ENCODE measurements around the gene FLNA. TPM values are rescaled to one million over a fixed set of nuclear protein-coding genes. Genes with fewer than 3 reads are reported as not detected.
"Not testable (repeated sequence)": the region's sequence is repeated elsewhere in the genome, so short reads cannot be mapped to it uniquely, and the experiment has no call there.

Gene FLNA
- total RNA-seq, 5 donors from 2014 or later (not counting 1 experiment from before 2014, with no cell fraction given), result 893 to 1,483 (median 1,268) TPM

DNA sequence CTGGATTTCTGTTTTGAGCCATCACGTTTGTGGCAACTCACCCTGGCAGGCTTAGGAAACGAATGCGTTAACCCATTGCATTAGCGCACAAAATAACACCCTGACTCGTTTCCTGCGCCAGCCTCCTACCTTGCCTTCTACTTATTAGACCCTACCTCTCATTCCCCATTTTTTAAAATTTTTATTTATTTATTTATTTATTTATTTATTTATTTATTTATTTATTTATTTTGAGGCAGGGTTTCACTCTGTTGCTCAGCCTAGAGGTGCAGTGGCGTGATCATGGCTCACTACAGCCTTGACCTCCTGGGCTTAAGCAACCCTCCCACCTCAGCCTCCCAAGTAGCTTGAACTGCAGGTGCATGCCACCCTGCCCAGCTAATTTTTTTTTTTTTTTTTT is 71.4 kb downstream of the FLNA start:
- not testable (repeated sequence) for H3K9me3 Mint-ChIP-seq
- H3K4me1 Mint-ChIP-seq, result peaks cover 7 to 26% (median 7%) of the 10 kb centered on the region in 3 donors

DNA sequence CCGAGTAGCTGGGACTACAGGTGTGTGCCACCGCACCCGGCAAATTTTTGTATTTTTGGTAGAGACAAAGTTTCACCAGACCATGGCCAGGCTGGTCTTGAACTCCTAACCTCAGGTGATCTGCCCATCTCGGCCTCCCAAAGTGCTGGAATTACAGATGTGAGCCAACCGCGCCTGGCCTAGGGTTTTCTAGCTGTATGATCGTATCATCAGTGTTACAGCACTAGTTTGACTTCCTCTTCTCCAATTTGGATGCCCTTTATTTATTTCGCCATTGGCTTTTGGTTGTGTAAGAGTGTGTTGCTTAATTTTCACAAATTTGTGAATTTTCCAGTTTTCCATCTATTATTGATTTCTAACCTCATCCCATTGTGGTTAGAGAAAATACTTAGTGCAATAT is 73.6 kb downstream of the FLNA start:
- no peaks in the 10 kb centered on the region for H3K36me3 Mint-ChIP-seq
- ChIA-PET CTCF (no interaction called here), POLR2A (no interaction called here)
- no peaks in the 10 kb centered on the region for H3K9me3 ChIP-seq
- H3K27me3 Mint-ChIP-seq, result peaks cover 0 to 7% of the 10 kb centered on the region in 2 donors
- H3K4me1 ChIP-seq (ENCODE audit: control insufficient read depth in 1 of 2, extremely low read depth in 1 of 2, insufficient read depth in 2 of 2, low read length in 2 of 2), result no peaks in the 10 kb centered on the region
- peaks cover 0 to 14% (median 1%) of the 10 kb centered on the region in 3 donors for H3K4me1 Mint-ChIP-seq
- H3K9me3 Mint-ChIP-seq, result no peaks in the 10 kb centered on the region
- H3K4me3 ChIP-seq (ENCODE audit: control insufficient read depth in 1 of 2, extremely low read depth in 1 of 2, low read length in 1 of 2), result no peak overlapping the region
- no CpG with 5 or more reads among the region's 8 CpGs for WGBS (ENCODE audit: insufficient coverage)
- no peaks in the 10 kb centered on the region for H3K36me3 ChIP-seq (ENCODE audit: control insufficient read depth in 2 of 2, extremely low read depth in 1 of 2, insufficient read depth in 1 of 2, low read length in 1 of 2)
- DNase-seq (no peak), ATAC-seq (replicated peaks in 1 of 4) (no peak)
- no peaks in the 10 kb centered on the region for H3K27me3 ChIP-seq (replicated peaks in 1 of 2; ENCODE audit: control insufficient read depth in 2 of 2, extremely low read depth in 1 of 2, insufficient read depth in 2 of 2, low read length in 1 of 2)
- no peak overlapping the region for H3K27ac Mint-ChIP-seq
- H3K4me3 Mint-ChIP-seq, result no peak overlapping the region
- H3K27ac ChIP-seq (ENCODE audit: low read length), result no peak overlapping the region

More for the DNA sequence above, 71.4 kb downstream of the FLNA start:
- H3K36me3 Mint-ChIP-seq; H3K27ac Mint-ChIP-seq; H3K36me3 ChIP-seq (ENCODE audit: control insufficient read depth in 2 of 2, extremely low read depth in 1 of 2, insufficient read depth in 1 of 2, low read length in 1 of 2); DNase-seq; H3K9me3 ChIP-seq; H3K4me3 Mint-ChIP-seq; ATAC-seq (replicated peaks in 1 of 4); CTCF ChIA-PET; H3K27me3 ChIP-seq (replicated peaks in 1 of 2; ENCODE audit: control insufficient read depth in 2 of 2, extremely low read depth in 1 of 2, insufficient read depth in 2 of 2, low read length in 1 of 2); H3K4me3 ChIP-seq (ENCODE audit: control insufficient read depth in 1 of 2, extremely low read depth in 1 of 2, low read length in 1 of 2); H3K27me3 Mint-ChIP-seq; H3K4me1 ChIP-seq (ENCODE audit: control insufficient read depth in 1 of 2, extremely low read depth in 1 of 2, insufficient read depth in 2 of 2, low read length in 2 of 2); H3K27ac ChIP-seq (ENCODE audit: low read length): not testable (repeated sequence)
- POLR2A ChIA-PET, result interaction anchor here in 1 of 2 donors (0.6 kb wide), 1 partner anchor 22 kb away, joined by 5 read pairs; no protein-coding TSS in a partner anchor
- no CpG with 5 or more reads among the region's 7 CpGs for WGBS (ENCODE audit: insufficient coverage)

Other genes with a start within 250 kb of the FLNA start
- not detected for gene OPN1LW, start 230.4 kb downstream of the FLNA start, total RNA-seq
- not detected for gene OPN1MW, start 192.0 kb downstream of the FLNA start, total RNA-seq
- not detected for gene OPN1MW2, start 154.9 kb downstream of the FLNA start, total RNA-seq
- not detected for gene OPN1MW3, start 117.1 kb downstream of the FLNA start, total RNA-seq
- not detected for gene TEX28, start 79.5 kb downstream of the FLNA start, total RNA-seq
- gene TKTL1, start 78.8 kb downstream of the FLNA start, total RNA-seq, result 1 to 10 TPM in 4 of 5 donors, under 1 TPM in 1; 0.60 to 5.5 (median 1.3) TPM
- gene EMD, start 4.7 kb upstream of the FLNA start, total RNA-seq, result 100 to 1,000 TPM in 2 of 5 donors, 10 to 100 TPM in 3; 73.4 to 136 (median 80.4) TPM
- 1,000 to 10,000 TPM; 5,175 to 6,006 (median 5,765) TPM for gene RPL10, start 23.7 kb upstream of the FLNA start, total RNA-seq
- gene DNASE1L1, start 34.6 kb upstream of the FLNA start, total RNA-seq, result 10 to 100 TPM; 22.6 to 31.3 (median 25.5) TPM
- gene TAFAZZIN, start 36.9 kb upstream of the FLNA start, total RNA-seq, result 100 to 1,000 TPM in 3 of 5 donors, 10 to 100 TPM in 2; 89.8 to 144 (median 129) TPM
- gene ATP6AP1, start 54.0 kb upstream of the FLNA start, total RNA-seq, result 10 to 100 TPM; 37.9 to 56.8 (median 53.6) TPM
- gene GDI1, start 62.5 kb upstream of the FLNA start, total RNA-seq, result 100 to 1,000 TPM; 117 to 208 (median 182) TPM
- gene FAM50A, start 69.5 kb upstream of the FLNA start, total RNA-seq, result 10 to 100 TPM; 34.9 to 60.5 (median 51.9) TPM
- gene PLXNA3, start 83.6 kb upstream of the FLNA start, total RNA-seq, result 10 to 100 TPM; 48.1 to 87.0 (median 72.9) TPM
- 10 to 100 TPM; 12.7 to 25.4 (median 23.5) TPM for gene LAGE3, start 104.6 kb upstream of the FLNA start, total RNA-seq
- gene UBL4A, start 112.0 kb upstream of the FLNA start, total RNA-seq, result 10 to 100 TPM; 13.1 to 44.1 (median 39.6) TPM
- 10 to 100 TPM; 15.6 to 31.3 (median 25.9) TPM for gene SLC10A3, start 116.0 kb upstream of the FLNA start, total RNA-seq
- 10 to 100 TPM; 33.9 to 67.6 (median 57.8) TPM for gene FAM3A, start 141.6 kb upstream of the FLNA start, total RNA-seq
- 10 to 100 TPM; 46.0 to 59.5 (median 52.4) TPM for gene G6PD, start 172.2 kb upstream of the FLNA start, total RNA-seq
- 10 to 100 TPM; 32.4 to 59.1 (median 54.0) TPM for gene IKBKG, start 173.0 kb upstream of the FLNA start, total RNA-seq
- not detected for gene CTAG1A, start 210.5 kb upstream of the FLNA start, total RNA-seq
- not detected for gene CTAG1B, start 244.6 kb upstream of the FLNA start, total RNA-seq